Muscle layer of colon (tissue), 2 donors: ENCODE results near the gene EMILIN1.

Experiments
- H3K27ac ChIP-seq: one replicate; pipeline ENCODE4 v1.7.0; 2013; ENCODE audit warnings: low read depth, mild to moderate bottlenecking, low read length, moderate library complexity
- H3K27me3 ChIP-seq, 2 donors: one replicate each; pipeline ENCODE4 v1.7.0; 2013; ENCODE audit warnings: low read length in 2 of 2, mild to moderate bottlenecking in 2 of 2; ENCODE audit not compliant: insufficient read depth in 2 of 2, control insufficient read depth in 1 of 2
- H3K36me3 ChIP-seq: one replicate; pipeline ENCODE4 v1.7.0; 2013; ENCODE audit warnings: mild to moderate bottlenecking, low read length; ENCODE audit not compliant: insufficient read depth
- H3K4me1 ChIP-seq: one replicate; pipeline ENCODE4 v1.7.0; 2013; ENCODE audit warnings: mild to moderate bottlenecking, low read length; ENCODE audit not compliant: insufficient read depth
- H3K4me3 ChIP-seq, 2 donors: one replicate each; pipeline ENCODE4 v1.7.0; 2013; ENCODE audit warnings: low read length in 2 of 2, low read depth in 1 of 2, mild to moderate bottlenecking in 1 of 2, moderate library complexity in 1 of 2
- H3K9ac ChIP-seq: one replicate; pipeline ENCODE4 v1.7.0; 2013; ENCODE audit warnings: low read length
- H3K9me3 ChIP-seq: one replicate; pipeline ENCODE4 v1.7.0; 2013; ENCODE audit warnings: mild to moderate bottlenecking, low read length
- donor health status: abdominal sarcoma.
- donor health status: Adenocarcinoma of cecum.

Gene EMILIN1

DNA sequence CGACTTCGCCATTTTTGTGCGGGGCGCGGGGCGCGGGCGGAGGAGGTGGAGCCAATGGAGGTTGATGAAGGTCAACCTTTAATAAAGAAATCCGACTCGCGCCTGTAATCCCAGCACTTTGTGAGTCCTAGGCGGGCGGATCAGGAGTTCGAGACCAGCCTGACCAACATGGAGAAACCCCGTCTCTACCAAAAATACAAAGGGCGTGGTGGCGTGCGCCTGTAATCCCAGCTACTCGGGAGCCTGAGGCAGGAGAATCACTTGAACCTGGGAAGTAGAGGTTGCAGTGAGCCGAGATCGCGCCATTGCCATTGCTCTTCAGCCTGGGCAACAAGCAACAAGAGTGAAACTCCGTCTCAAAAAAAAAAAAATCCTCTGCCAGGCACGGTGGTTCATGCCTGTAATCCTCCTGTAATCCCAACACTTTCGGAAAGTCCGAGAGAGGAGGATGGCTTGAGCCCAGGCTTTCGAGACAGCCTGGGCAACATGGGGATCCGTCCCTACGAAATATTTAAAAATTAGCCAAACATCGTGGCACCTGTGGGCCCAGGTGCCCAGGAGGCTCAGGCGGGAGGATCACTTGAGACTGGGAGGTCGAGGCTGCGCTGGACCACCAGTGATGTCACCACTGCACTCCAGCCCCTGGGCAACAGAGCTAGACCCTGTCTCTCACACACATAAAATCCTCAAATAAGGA, 56.5 kb downstream of the EMILIN1 start:
- H3K4me3 ChIP-seq = peak overlapping the region in 1 of 2 donors; percentile 67
- H3K36me3 ChIP-seq = peaks cover 21% of the 10 kb centered on the region
- H3K9me3 ChIP-seq = no peaks in the 10 kb centered on the region
- no peak overlapping the region for H3K9ac ChIP-seq
- peaks cover 13% of the 10 kb centered on the region for H3K4me1 ChIP-seq
- no peaks in the 10 kb centered on the region for H3K27me3 ChIP-seq
- H3K27ac ChIP-seq = no peak overlapping the region

DNA sequence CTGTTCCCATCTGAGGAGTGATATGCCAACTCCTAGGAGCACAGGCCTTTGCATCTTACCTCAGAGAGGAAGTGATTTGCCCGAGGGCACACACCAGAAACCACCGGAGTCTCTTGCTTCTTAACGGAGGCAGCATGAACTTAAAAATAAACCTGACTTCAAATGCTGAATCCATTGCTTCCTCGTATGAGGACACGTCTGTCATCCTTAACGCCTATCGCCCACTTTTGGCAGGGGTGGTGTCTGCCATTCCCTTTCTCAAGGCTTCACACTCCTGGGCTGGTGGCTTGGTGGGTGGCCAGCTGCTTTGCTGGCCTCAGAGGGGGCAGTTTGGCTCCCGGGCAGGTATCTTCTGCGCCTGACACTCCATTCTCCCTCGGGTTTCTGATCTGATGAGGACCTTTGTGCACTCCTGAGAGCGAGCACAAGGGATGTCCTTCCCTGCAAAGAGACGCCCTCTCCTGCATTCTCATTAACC, 57.1 kb downstream of the EMILIN1 start:
- H3K4me3 ChIP-seq = no peak overlapping the region
- H3K36me3 ChIP-seq = peaks cover 16% of the 10 kb centered on the region
- no peak overlapping the region for H3K27ac ChIP-seq
- H3K9ac ChIP-seq = no peak overlapping the region
- peaks cover 13% of the 10 kb centered on the region for H3K4me1 ChIP-seq
- no peaks in the 10 kb centered on the region for H3K27me3 ChIP-seq
- H3K9me3 ChIP-seq = no peaks in the 10 kb centered on the region
